ENCODE data around the gene MUC4. TPM values are rescaled to one million over a fixed set of nuclear protein-coding genes. Genes with fewer than 3 reads are reported as not detected.
A peak's percentile ranks its signal among the peaks of the same experiment; 100 is the strongest.

MUC4 gene
- total and polyA plus RNA-seq, 9 of the 15 experiments (the other 6 are each of a cell fraction or from before 2014, with no cell fraction given): under 0.01 to 0.21 (median 0.10) TPM; not detected in 4

DNA sequence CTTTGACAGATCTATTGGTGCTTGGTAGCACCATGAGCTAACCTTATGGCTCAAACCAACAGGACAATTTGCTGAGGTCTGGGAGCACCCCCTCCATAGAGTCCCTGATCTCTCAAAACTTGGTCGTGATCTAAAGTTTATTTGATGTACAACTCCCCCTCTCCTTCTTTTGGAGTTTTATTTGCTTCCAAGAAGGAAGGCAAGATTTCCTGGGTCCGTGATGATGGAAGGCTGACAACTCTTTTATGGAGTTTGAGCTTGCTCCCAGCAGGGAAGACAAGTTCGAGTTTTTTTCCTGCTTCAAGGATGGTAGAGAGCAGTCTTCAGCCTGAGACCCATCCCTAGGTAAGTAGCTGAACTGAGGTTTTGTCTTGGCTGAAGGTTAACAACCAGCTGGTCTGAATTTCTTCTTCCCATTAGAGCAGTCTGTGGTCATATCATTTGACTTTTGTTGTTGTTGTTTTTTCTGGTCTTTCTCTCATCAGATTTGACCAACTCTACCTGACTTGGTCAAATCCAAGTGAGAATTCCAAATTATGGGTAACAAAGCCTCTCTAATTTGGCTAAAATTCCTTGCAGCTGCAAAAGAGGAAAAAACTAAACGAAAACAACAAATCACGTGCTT lies 93.8 kb downstream of the MUC4 start (continued):
- TF ChIP-seq, protein P1, sequence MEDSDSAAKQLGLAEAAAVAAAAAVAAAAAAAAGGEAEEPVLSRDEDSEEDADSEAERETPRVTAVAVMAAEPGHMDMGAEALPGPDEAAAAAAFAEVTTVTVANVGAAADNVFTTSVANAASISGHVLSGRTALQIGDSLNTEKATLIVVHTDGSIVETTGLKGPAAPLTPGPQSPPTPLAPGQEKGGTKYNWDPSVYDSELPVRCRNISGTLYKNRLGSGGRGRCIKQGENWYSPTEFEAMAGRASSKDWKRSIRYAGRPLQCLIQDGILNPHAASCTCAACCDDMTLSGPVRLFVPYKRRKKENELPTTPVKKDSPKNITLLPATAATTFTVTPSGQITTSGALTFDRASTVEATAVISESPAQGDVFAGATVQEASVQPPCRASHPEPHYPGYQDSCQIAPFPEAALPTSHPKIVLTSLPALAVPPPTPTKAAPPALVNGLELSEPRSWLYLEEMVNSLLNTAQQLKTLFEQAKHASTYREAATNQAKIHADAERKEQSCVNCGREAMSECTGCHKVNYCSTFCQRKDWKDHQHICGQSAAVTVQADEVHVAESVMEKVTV (CRISPR knock-in tag; IDR thresholded peaks at IDR 0.05): no peak
- TF ChIP-seq, protein P2, sequence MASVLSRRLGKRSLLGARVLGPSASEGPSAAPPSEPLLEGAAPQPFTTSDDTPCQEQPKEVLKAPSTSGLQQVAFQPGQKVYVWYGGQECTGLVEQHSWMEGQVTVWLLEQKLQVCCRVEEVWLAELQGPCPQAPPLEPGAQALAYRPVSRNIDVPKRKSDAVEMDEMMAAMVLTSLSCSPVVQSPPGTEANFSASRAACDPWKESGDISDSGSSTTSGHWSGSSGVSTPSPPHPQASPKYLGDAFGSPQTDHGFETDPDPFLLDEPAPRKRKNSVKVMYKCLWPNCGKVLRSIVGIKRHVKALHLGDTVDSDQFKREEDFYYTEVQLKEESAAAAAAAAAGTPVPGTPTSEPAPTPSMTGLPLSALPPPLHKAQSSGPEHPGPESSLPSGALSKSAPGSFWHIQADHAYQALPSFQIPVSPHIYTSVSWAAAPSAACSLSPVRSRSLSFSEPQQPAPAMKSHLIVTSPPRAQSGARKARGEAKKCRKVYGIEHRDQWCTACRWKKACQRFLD (CRISPR knock-in tag; IDR thresholded peaks at IDR 0.05): no peak
- TF ChIP-seq, protein P3, sequence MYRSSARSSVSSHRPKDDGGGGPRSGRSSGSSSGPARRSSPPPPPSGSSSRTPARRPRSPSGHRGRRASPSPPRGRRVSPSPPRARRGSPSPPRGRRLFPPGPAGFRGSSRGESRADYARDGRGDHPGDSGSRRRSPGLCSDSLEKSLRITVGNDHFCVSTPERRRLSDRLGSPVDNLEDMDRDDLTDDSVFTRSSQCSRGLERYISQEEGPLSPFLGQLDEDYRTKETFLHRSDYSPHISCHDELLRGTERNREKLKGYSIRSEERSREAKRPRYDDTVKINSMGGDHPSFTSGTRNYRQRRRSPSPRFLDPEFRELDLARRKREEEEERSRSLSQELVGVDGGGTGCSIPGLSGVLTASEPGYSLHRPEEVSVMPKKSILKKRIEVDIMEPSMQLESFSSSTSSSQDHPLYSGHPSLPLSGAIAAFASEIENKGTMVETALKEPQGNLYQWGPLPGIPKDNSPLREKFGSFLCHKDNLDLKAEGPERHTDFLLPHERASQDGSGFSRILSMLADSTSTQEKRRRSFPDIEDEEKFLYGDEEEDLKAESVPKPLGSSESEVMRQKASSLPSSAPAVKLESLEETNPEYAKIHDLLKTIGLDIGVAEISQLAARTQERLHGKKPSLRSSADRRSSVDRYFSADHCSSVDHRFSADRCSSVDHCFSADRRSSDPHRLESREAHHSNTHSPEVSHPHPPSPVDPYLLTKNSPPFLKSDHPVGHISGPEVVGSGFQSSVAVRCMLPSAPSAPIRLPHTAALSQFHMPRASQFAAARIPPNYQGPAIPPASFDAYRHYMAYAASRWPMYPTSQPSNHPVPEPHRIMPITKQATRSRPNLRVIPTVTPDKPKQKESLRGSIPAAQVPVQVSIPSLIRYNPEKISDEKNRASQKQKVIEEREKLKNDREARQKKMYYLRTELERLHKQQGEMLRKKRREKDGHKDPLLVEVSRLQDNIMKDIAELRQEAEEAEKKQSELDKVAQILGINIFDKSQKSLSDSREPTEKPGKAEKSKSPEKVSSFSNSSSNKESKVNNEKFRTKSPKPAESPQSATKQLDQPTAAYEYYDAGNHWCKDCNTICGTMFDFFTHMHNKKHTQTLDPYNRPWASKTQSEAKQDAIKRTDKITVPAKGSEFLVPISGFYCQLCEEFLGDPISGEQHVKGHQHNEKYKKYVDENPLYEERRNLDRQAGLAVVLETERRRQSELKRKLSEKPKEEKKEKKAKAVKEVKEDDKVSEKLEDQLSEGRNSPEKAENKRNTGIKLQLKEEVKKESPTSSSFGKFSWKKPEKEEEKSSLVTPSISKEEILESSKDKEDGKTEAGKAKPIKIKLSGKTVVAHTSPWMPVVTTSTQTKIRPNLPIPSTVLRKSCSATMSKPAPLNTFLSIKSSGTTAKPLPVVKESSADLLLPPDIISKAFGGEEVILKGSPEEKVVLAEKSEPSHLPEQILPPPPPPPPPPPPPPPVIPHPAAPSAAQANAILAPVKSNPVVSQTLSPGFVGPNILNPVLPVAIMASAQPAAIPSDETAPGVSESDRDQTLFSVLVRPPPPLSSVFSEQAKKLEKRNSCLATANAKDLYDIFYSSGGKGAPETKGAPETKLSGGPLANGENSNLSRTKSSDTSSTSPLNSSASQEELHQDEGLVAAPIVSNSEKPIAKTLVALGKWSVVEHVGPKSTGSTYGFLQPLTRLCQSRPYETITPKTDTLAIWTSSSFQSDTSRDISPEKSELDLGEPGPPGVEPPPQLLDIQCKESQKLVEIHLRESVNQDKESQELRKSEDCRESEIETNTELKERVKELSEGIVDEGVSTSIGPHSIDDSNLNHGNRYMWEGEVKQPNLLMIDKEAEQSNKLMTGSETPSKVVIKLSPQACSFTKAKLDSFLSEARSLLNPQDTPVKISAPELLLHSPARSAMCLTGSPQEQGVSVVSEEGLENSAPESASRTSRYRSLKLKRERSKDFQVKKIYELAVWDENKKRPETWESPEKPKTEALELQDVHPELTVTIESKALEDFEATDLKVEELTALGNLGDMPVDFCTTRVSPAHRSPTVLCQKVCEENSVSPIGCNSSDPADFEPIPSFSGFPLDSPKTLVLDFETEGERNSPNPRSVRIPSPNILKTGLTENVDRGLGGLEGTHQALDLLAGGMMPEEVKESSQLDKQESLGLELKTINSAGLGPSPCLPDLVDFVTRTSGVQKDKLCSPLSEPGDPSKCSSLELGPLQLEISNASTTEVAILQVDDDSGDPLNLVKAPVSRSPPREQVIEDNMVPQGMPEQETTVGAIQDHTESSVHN (IDR thresholded peaks at IDR 0.05; ENCODE audit: borderline replicate concordance in 1 of 2, low read depth in 1 of 2): no peak
- no peak for TF ChIP-seq ZNF311 (CRISPR knock-in tag; IDR thresholded peaks at IDR 0.05)
- TF ChIP-seq, protein P4, sequence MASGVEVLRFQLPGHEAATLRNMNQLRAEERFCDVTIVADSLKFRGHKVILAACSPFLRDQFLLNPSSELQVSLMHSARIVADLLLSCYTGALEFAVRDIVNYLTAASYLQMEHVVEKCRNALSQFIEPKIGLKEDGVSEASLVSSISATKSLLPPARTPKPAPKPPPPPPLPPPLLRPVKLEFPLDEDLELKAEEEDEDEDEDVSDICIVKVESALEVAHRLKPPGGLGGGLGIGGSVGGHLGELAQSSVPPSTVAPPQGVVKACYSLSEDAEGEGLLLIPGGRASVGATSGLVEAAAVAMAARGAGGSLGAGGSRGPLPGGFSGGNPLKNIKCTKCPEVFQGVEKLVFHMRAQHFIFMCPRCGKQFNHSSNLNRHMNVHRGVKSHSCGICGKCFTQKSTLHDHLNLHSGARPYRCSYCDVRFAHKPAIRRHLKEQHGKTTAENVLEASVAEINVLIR (CRISPR knock-in tag; IDR thresholded peaks at IDR 0.05): no peak
- TF ChIP-seq, protein P5, sequence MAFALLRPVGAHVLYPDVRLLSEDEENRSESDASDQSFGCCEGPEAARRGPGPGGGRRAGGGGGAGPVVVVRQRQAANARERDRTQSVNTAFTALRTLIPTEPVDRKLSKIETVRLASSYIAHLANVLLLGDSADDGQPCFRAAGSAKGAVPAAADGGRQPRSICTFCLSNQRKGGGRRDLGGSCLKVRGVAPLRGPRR (CRISPR knock-in tag; IDR thresholded peaks at IDR 0.05): no peak
- no peak for TF ChIP-seq KAT8 (IDR thresholded peaks at IDR 0.05; ENCODE audit: low read depth)
- TF ChIP-seq JUN (IDR thresholded peaks at IDR 0.05; ENCODE audit: borderline replicate concordance, low read depth, low read length): no peak
- 0 out of 2 replicates have a peak, but pooled peaks have one; percentile 3 for TF ChIP-seq JUN (CRISPR knock-in tag; IDR thresholded peaks at IDR 0.05; ENCODE audit: borderline replicate concordance)
- TF ChIP-seq STAT5A (IDR thresholded peaks at IDR 0.05; ENCODE audit: borderline replicate concordance, low read length): no peak
- TF ChIP-seq, protein P6, sequence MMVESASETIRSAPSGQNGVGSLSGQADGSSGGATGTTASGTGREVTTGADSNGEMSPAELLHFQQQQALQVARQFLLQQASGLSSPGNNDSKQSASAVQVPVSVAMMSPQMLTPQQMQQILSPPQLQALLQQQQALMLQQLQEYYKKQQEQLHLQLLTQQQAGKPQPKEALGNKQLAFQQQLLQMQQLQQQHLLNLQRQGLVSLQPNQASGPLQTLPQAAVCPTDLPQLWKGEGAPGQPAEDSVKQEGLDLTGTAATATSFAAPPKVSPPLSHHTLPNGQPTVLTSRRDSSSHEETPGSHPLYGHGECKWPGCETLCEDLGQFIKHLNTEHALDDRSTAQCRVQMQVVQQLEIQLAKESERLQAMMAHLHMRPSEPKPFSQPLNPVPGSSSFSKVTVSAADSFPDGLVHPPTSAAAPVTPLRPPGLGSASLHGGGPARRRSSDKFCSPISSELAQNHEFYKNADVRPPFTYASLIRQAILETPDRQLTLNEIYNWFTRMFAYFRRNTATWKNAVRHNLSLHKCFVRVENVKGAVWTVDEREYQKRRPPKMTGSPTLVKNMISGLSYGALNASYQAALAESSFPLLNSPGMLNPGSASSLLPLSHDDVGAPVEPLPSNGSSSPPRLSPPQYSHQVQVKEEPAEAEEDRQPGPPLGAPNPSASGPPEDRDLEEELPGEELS (CRISPR knock-in tag; IDR thresholded peaks at IDR 0.05; ENCODE audit: borderline replicate concordance): no peak

Data from K562 (cell line).